Lower leg skin (tissue), 4 donors: ENCODE measurements around the gene STAT4. TPM values are rescaled to one million over a fixed set of nuclear protein-coding genes. Genes with fewer than 3 reads are reported as not detected.

Experiments used
- DNase-seq, 2 donors: peaks; one replicate each; pipeline ENCODE4 v3.0.0-alpha.2; 2019; ENCODE audit warnings: low spot score in 2 of 2
- H3K4me3 ChIP-seq: fragments of 200-600 bp; sonication (generic); 2 replicates; pipeline ENCODE4 v1.5.1; 2017; ENCODE audit warnings: mild to moderate bottlenecking, low read depth; ENCODE audit not compliant: poor library complexity, severe bottlenecking
- CTCF ChIP-seq, 3 donors: fragments of 450-650 bp; IDR thresholded peaks; one replicate each; pipeline ENCODE4 v1.5.1; 2016; ENCODE audit warnings: antibody characterized with exemption in 3 of 3, mild to moderate bottlenecking in 3 of 3, moderate library complexity in 2 of 3
- POLR2A ChIP-seq, 2 donors: fragments of 450-650 bp; IDR thresholded peaks; one replicate each; pipeline ENCODE4 v1.6.1; 2016 to 2017; ENCODE audit warnings: antibody characterized with exemption in 2 of 2, mild to moderate bottlenecking in 1 of 2, moderate library complexity in 1 of 2
- WGBS, 2 donors: methylation state at CpG; one replicate each; pipeline ENCODE4 v1.1.5; 2018; 5-methylcytosine and 5-hydroxymethylcytosine counted together
- intact Hi-C: fragments of 100-400 bp; cut with DNase I; formaldehyde crosslinking; loops from one replicate; pipeline ENCODE4 v1.15.0; 2023; ENCODE audit warnings: low total_unique reads
- total RNA-seq, 4 donors: library from RNA; depleted of rRNA; stranded (reverse); fragments of >200 nt; gene quantifications; one replicate each; pipeline ENCODE4 v1.1.0, GENCODE V29; 2016

Gene STAT4
- total RNA-seq, 4 donors from 2014 or later: 0.46 to 4.3 (median 1.3) TPM

- no peak for DNase-seq
- intact Hi-C loops: no loop called here
- no peak overlapping the region for H3K4me3 ChIP-seq
- no peak for TF ChIP-seq CTCF (IDR thresholded peaks at IDR 0.05)
- no peak for TF ChIP-seq POLR2A (IDR thresholded peaks at IDR 0.05)
- 67 to 73% methylated on average over 3 of the region's 3 CpGs for WGBS, 2 donors
Measured at GRCh38 chr2:191078165-191078867, 72.5 kb downstream of the STAT4 start.

GRCh38 chr2:191070276-191070675 is 80.5 kb downstream of the STAT4 start:
- 65 to 74% methylated on average over 1 of the region's 1 CpG for WGBS, 2 donors
- intact Hi-C loops: no loop called here
- TF ChIP-seq POLR2A (IDR thresholded peaks at IDR 0.05): no peak
- TF ChIP-seq CTCF (IDR thresholded peaks at IDR 0.05): no peak
- DNase-seq: no peak
- no peak overlapping the region for H3K4me3 ChIP-seq

GRCh38 chr2:191069606-191070005 is 81.2 kb downstream of the STAT4 start:
- TF ChIP-seq CTCF (IDR thresholded peaks at IDR 0.05) (no peak), POLR2A (IDR thresholded peaks at IDR 0.05) (no peak)
- DNase-seq: no peak
- no peak overlapping the region for H3K4me3 ChIP-seq
- WGBS, 2 donors: 56 to 61% methylated on average over 3 of the region's 3 CpGs
- intact Hi-C loops: loop anchor here (10.0 kb wide), 1 partner anchor 85 kb away; the partner anchor contains the start of gene STAT4

GRCh38 chr2:191066919-191067233 is 83.9 kb downstream of the STAT4 start:
- intact Hi-C loops: loop anchor here (10.0 kb wide), 1 partner anchor 88 kb away; the partner anchor contains the start of gene STAT4
- WGBS, 2 donors: 93 to 98% methylated on average over 3 of the region's 3 CpGs
- no peak overlapping the region for H3K4me3 ChIP-seq
- no peak for TF ChIP-seq POLR2A (IDR thresholded peaks at IDR 0.05)
- TF ChIP-seq CTCF (IDR thresholded peaks at IDR 0.05): no peak
- no peak for DNase-seq

GRCh38 chr2:191066197-191066918 is 84.4 kb downstream of the STAT4 start:
- H3K4me3 ChIP-seq: no peak overlapping the region
- no peak for TF ChIP-seq POLR2A (IDR thresholded peaks at IDR 0.05)
- TF ChIP-seq CTCF (IDR thresholded peaks at IDR 0.05): no peak
- intact Hi-C loops: loop anchor here (10.0 kb wide), 1 partner anchor 88 kb away; the partner anchor contains the start of gene STAT4
- 26 to 27% methylated on average over 4 of the region's 4 CpGs for WGBS, 2 donors
- no peak for DNase-seq
